HCT116 (cell line): Measurements from ENCODE around the gene NOX3. TPM values are rescaled to one million over a fixed set of nuclear protein-coding genes. Genes with fewer than 3 reads are reported as not detected.

ENCODE experiments used
- ATAC-seq: fragments of 200-7000 bp; cut with Tn5 transposase; 2 replicates; pipeline ENCODE4 v1.9.1; 2020; ENCODE audit warnings: mild to moderate bottlenecking, moderate library complexity
- BruUV-seq: library from RNA; stranded (reverse); fragments of 400-500 nt; replicated peaks from 2 replicates; lab custom pipeline; 2021; lab: Mats Ljungman, UMichigan
- CTCF ChIA-PET: fragments of 300-600 bp; sonication (Branson Sonifier 250); formaldehyde crosslinking; loops from one replicate; lab custom pipeline; 2021; ENCODE audit warnings: antibody characterized with exemption; lab: Charles Lee
- POLR2A ChIA-PET: fragments of 300-600, 350-600 bp; sonication (Branson Sonifier 250); formaldehyde crosslinking; loops from one replicate; lab custom pipeline; 2021; ENCODE audit warnings: antibody characterized with exemption; lab: Charles Lee
- RAD21 ChIA-PET, 2 experiments: fragments of 300-600 bp; sonication (Branson Sonifier 250); formaldehyde crosslinking; loops; one replicate each; lab custom pipeline; 2023; ENCODE audit warnings: low total read pairs in 2 of 2; ENCODE audit not compliant: uncharacterized antibody in 2 of 2, unreplicated experiment in 2 of 2, low non-redundant PET in 1 of 2; lab: Charles Lee
- DNase-seq: peaks from one replicate; pipeline ENCODE4 v3.0.0-alpha.2; 2010; ENCODE audit warnings: low read depth, low spot score
- H2AFZ ChIP-seq: fragments of 200-600 bp; shearing (Covaris generic), sonication (generic); 2 replicates; pipeline ENCODE4 v1.6.1; 2017; ENCODE audit warnings: low read depth, mixed run types, mixed read lengths, antibody characterized with exemption, low read length; ENCODE audit not compliant: poor library complexity, severe bottlenecking
- H3K27ac ChIP-seq: 2 replicates; pipeline ENCODE4 v1.5.1; 2012; ENCODE audit warnings: low read depth, low read length
- H3K27me3 ChIP-seq: fragments of 200-600 bp; sonication (generic); 2 replicates; pipeline ENCODE4 v1.6.1; 2016; ENCODE audit warnings: mixed run types, low read length, mixed read lengths; ENCODE audit not compliant: insufficient read depth
- H3K36me3 ChIP-seq, 2 experiments: fragments of 200-500 bp in 1 of 2; fragments of 200-600 bp in 1 of 2; sonication (Bioruptor generic) in 1 of 2; sonication (generic) in 1 of 2; 2 replicates each; pipeline versions ENCODE4 v1.5.1 to v1.6.1; 2014 to 2016; ENCODE audit warnings: low read length in 2 of 2, inconsistent platforms in 1 of 2, mixed read lengths in 1 of 2, mixed run types in 1 of 2; ENCODE audit not compliant: insufficient read depth in 2 of 2, control insufficient read depth in 1 of 2
- H3K4me1 ChIP-seq, 2 experiments: fragments of 200-600 bp in 1 of 2; sonication (generic) in 1 of 2; 2 replicates each; pipeline versions ENCODE4 v1.5.1 to v1.6.1; 2012 to 2017; ENCODE audit warnings: low read length in 2 of 2, inconsistent platforms in 1 of 2, mild to moderate bottlenecking in 1 of 2, mixed read lengths in 1 of 2, mixed run types in 1 of 2, moderate library complexity in 1 of 2; ENCODE audit not compliant: insufficient read depth in 2 of 2, control insufficient read depth in 1 of 2
- H3K4me2 ChIP-seq: fragments of 200-600 bp; sonication (generic); 2 replicates; pipeline ENCODE4 v1.6.1; 2017; ENCODE audit warnings: mixed run types, low read length, mixed read lengths
- H3K4me3 ChIP-seq, 2 experiments: fragments of 200-600 bp in 1 of 2; sonication (generic) in 1 of 2; replicated peaks in 1 of 2; 2 replicates each; pipeline ENCODE4 v1.5.1; 2011 to 2016; ENCODE audit warnings: low read length in 2 of 2, control low read depth in 1 of 2, low read depth in 1 of 2, mild to moderate bottlenecking in 1 of 2, mixed read lengths in 1 of 2, mixed run types in 1 of 2
- H3K79me2 ChIP-seq: fragments of 200-600 bp; sonication (generic); 2 replicates; pipeline ENCODE4 v1.6.1; 2017; ENCODE audit warnings: mild to moderate bottlenecking, mixed run types, low read length, moderate library complexity, mixed read lengths; ENCODE audit not compliant: insufficient read depth
- H3K9ac ChIP-seq: fragments of 200-600 bp; sonication (generic); 2 replicates; pipeline ENCODE4 v1.6.1; 2016; ENCODE audit warnings: low read length, mixed read lengths
- H3K9me2 ChIP-seq: fragments of 200-600 bp; sonication (generic), shearing (Covaris generic); 2 replicates; pipeline ENCODE4 v1.6.1; 2017; ENCODE audit warnings: mixed run types, mild to moderate bottlenecking, moderate library complexity; ENCODE audit not compliant: insufficient read depth
- H3K9me3 ChIP-seq, 2 experiments: fragments of 200-500 bp in 1 of 2; fragments of 200-600 bp in 1 of 2; sonication (Bioruptor generic) in 1 of 2; sonication (generic) in 1 of 2; 2 replicates each; pipeline ENCODE4 v1.6.1; 2014 to 2017; ENCODE audit warnings: low read length in 2 of 2, mixed read lengths in 2 of 2, inconsistent platforms in 1 of 2, low read depth in 1 of 2, mild to moderate bottlenecking in 1 of 2, mixed run types in 1 of 2, moderate library complexity in 1 of 2; ENCODE audit not compliant: control insufficient read depth in 1 of 2, insufficient read depth in 1 of 2
- H4K20me1 ChIP-seq: fragments of 200-600 bp; sonication (generic), shearing (Covaris generic); 2 replicates; pipeline ENCODE4 v1.6.1; 2017; ENCODE audit warnings: mixed run types, mild to moderate bottlenecking, moderate library complexity; ENCODE audit not compliant: insufficient read depth
- CBX3 ChIP-seq: IDR thresholded peaks from 2 replicates; pipeline ENCODE4 v1.6.1; 2012; ENCODE audit warnings: low read depth
- CEBPB ChIP-seq: IDR thresholded peaks from 2 replicates; pipeline ENCODE4 v1.6.1; 2012; ENCODE audit warnings: low read depth
- EGR1 ChIP-seq: IDR thresholded peaks from 2 replicates; pipeline ENCODE4 v1.6.1; 2012; ENCODE audit warnings: low read depth
- ELF1 ChIP-seq: IDR thresholded peaks from 2 replicates; pipeline ENCODE4 v1.6.1; 2012; ENCODE audit warnings: low read depth, borderline replicate concordance
- EZH2 ChIP-seq: fragments of 200-600 bp; sonication (generic); IDR thresholded peaks from 2 replicates; pipeline ENCODE4 v1.6.1; 2017; ENCODE audit warnings: antibody characterized with exemption, mixed run types
- EZH2phosphoT487 ChIP-seq: fragments of 200-600 bp; IDR thresholded peaks from 2 replicates; pipeline ENCODE4 v1.6.1; 2018; ENCODE audit warnings: antibody characterized with exemption, borderline replicate concordance
- JUND ChIP-seq: IDR thresholded peaks from 2 replicates; pipeline ENCODE4 v1.6.1; 2012
- POLR2AphosphoS5 ChIP-seq: IDR thresholded peaks from 2 replicates; pipeline ENCODE4 v1.6.1; 2011; ENCODE audit warnings: mild to moderate bottlenecking, low read depth, low read length, moderate library complexity
- RAD21 ChIP-seq: IDR thresholded peaks from 2 replicates; pipeline ENCODE4 v1.6.1; 2012; ENCODE audit warnings: low read depth, mild to moderate bottlenecking
- SIN3A ChIP-seq: IDR thresholded peaks from 2 replicates; pipeline ENCODE4 v1.6.1; 2012; ENCODE audit warnings: low read depth
- SRF ChIP-seq: IDR thresholded peaks from 2 replicates; pipeline ENCODE4 v1.6.1; 2012; ENCODE audit warnings: low read depth
- TCF7L2 ChIP-seq: IDR thresholded peaks from 2 replicates; pipeline ENCODE4 v1.7.0; 2011; ENCODE audit warnings: borderline replicate concordance, inconsistent platforms; ENCODE audit not compliant: insufficient read depth, insufficient read length; ENCODE audit errors: extremely low read depth
- YY1 ChIP-seq: IDR thresholded peaks from 2 replicates; pipeline ENCODE4 v1.6.1; 2011; ENCODE audit warnings: low read length, low read depth, moderate library complexity, mild to moderate bottlenecking; ENCODE audit not compliant: insufficient replicate concordance; ENCODE audit errors: extremely low read depth
- ZNF274 ChIP-seq: fragments of 200-500 bp; sonication (Bioruptor generic); IDR thresholded peaks from 2 replicates; pipeline ENCODE4 v1.6.1; 2014; ENCODE audit warnings: mild to moderate bottlenecking, low read depth, low read length, inconsistent platforms
- intact Hi-C: fragments of 100-400 bp; cut with micrococcal nuclease; formaldehyde crosslinking; loops from 2 replicates; pipeline ENCODE4 v1.10.0; 2022
- total RNA-seq: library from RNA; stranded (reverse); gene quantifications from one replicate; pipeline ENCODE4 v1.2.1, GENCODE V29; 2021; ENCODE audit not compliant: unreplicated experiment
- TF ChIP-seq, protein P1 (sequence below): IDR thresholded peaks from 2 replicates; pipeline ENCODE4 v1.6.1; 2011; ENCODE audit warnings: mild to moderate bottlenecking, low read length, moderate library complexity; ENCODE audit not compliant: insufficient replicate concordance; ENCODE audit errors: extremely low read depth
- TF ChIP-seq, protein P2 (sequence below): IDR thresholded peaks from 2 replicates; pipeline ENCODE4 v1.6.1; 2012
- TF ChIP-seq, protein P3 (sequence below), 3 experiments: fragments of 200-600 bp in 1 of 3; sonication (generic) in 1 of 3; IDR thresholded peaks in 2 of 3; conservative IDR thresholded peaks in 1 of 3; 2 replicates each; pipeline ENCODE4 v1.5.1; 2012 to 2017; ENCODE audit warnings: low read depth in 2 of 3, low read length in 2 of 3, antibody characterized with exemption in 1 of 3, borderline replicate concordance in 1 of 3, control low read depth in 1 of 3, mild to moderate bottlenecking in 1 of 3, mixed read lengths in 1 of 3, mixed run types in 1 of 3, moderate library complexity in 1 of 3; ENCODE audit not compliant: insufficient read depth in 1 of 3

NOX3 gene
- total RNA-seq, 1 experiment from 2014 or later: not detected

DNA sequence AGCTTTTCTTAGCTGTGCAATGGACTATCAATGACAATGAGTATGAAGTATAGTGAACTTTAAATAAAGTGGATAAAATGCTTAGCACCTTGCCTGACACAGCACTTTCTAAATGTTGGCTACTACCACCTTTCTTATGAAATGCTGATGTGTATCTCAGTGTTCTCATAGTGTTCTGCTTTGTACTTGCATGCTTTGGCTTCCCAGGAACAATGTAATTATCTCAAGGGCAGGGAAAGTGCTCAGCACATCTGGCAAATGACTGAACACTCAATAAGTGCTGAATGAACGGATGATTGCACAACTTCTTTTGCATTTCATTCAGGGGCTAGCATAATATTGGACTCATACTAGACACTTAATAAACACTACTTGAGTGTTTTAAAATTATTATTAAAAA is 28.2 kb upstream of the NOX3 start (continued):
- TF ChIP-seq, protein P1, sequence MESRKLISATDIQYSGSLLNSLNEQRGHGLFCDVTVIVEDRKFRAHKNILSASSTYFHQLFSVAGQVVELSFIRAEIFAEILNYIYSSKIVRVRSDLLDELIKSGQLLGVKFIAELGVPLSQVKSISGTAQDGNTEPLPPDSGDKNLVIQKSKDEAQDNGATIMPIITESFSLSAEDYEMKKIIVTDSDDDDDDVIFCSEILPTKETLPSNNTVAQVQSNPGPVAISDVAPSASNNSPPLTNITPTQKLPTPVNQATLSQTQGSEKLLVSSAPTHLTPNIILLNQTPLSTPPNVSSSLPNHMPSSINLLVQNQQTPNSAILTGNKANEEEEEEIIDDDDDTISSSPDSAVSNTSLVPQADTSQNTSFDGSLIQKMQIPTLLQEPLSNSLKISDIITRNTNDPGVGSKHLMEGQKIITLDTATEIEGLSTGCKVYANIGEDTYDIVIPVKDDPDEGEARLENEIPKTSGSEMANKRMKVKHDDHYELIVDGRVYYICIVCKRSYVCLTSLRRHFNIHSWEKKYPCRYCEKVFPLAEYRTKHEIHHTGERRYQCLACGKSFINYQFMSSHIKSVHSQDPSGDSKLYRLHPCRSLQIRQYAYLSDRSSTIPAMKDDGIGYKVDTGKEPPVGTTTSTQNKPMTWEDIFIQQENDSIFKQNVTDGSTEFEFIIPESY: no peak
- no peak for TF ChIP-seq EGR1
- TF ChIP-seq ZNF274: no peak
- TF ChIP-seq CBX3: no peak

DNA sequence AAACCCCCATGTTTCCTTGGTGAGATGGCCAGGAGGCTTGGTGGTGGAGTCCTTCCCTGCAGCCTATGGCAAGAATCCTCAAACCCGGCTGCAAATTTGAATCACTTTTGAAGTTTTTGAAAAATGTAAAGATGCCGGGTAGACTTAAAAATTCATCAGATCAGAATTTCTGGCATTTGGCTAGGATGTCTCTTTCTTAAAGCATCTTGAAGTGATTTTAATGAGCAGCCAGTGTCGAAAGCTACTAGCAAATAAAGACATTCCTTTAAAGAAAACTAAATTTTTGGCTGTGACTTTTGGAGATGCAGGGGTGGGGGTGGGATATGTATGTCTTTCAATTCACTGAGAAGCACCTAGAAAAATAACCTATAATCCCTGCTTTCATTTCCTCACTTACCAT is 25.6 kb upstream of the NOX3 start:
- Histone ChIP-seq H3K4me1 (no peaks in the 10 kb centered on the region), H3K4me2 (no peak overlapping the region), H3K36me3 (no peaks in the 10 kb centered on the region), H3K9me2 (no peaks in the 10 kb centered on the region), H3K4me3 (no peak overlapping the region), H2AFZ (no peak overlapping the region), H3K27me3 (no peaks in the 10 kb centered on the region), H4K20me1 (no peaks in the 10 kb centered on the region), H3K79me2 (no peaks in the 10 kb centered on the region), H3K9me3 (no peaks in the 10 kb centered on the region), H3K27ac (no peak overlapping the region), H3K9ac (no peak overlapping the region)
- RAD21 ChIA-PET: no interaction called here
- POLR2A ChIA-PET: no interaction called here
- CTCF ChIA-PET: no interaction called here
- no TSS peak for BruUV-seq
- DNase-seq (no peak), ATAC-seq (no peak)
- intact Hi-C loops: no loop called here
- TF ChIP-seq EZH2 (no peak), CBX3 (no peak), SIN3A (no peak), JUND (no peak), ELF1 (no peak), TCF7L2 (no peak), SRF (no peak), CEBPB (no peak), EZH2phosphoT487 (no peak), YY1 (no peak), RAD21 (no peak), POLR2AphosphoS5 (no peak)
- TF ChIP-seq, protein P2, sequence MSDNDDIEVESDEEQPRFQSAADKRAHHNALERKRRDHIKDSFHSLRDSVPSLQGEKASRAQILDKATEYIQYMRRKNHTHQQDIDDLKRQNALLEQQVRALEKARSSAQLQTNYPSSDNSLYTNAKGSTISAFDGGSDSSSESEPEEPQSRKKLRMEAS: no peak
- TF ChIP-seq, protein P3, sequence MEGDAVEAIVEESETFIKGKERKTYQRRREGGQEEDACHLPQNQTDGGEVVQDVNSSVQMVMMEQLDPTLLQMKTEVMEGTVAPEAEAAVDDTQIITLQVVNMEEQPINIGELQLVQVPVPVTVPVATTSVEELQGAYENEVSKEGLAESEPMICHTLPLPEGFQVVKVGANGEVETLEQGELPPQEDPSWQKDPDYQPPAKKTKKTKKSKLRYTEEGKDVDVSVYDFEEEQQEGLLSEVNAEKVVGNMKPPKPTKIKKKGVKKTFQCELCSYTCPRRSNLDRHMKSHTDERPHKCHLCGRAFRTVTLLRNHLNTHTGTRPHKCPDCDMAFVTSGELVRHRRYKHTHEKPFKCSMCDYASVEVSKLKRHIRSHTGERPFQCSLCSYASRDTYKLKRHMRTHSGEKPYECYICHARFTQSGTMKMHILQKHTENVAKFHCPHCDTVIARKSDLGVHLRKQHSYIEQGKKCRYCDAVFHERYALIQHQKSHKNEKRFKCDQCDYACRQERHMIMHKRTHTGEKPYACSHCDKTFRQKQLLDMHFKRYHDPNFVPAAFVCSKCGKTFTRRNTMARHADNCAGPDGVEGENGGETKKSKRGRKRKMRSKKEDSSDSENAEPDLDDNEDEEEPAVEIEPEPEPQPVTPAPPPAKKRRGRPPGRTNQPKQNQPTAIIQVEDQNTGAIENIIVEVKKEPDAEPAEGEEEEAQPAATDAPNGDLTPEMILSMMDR (IDR thresholded peaks at IDR 0.05 in 2 of 3, conservative IDR thresholded peaks at IDR 0.05 in 1 of 3; ENCODE audit: borderline replicate concordance in 1 of 3, insufficient read depth in 1 of 3, low read depth in 2 of 3, low read length in 2 of 3): no peak
- TF ChIP-seq, protein P1: no peak
